Keratinocyte (primary cell): ENCODE measurements around the gene SPOCK1.

Experiments used
- EZH2 ChIP-seq: IDR thresholded peaks from one replicate; pipeline ENCODE4 v1.6.1; 2012; ENCODE audit warnings: inconsistent platforms, mild to moderate bottlenecking, low read length, moderate library complexity
- TF ChIP-seq, protein P1 (sequence below), 3 experiments: IDR thresholded peaks in 1 of 3; conservative IDR thresholded peaks in 1 of 3; optimal IDR thresholded peaks in 1 of 3; 2 replicates in 2 of 3; 3 replicates in 1 of 3; pipeline versions ENCODE3 to v1.5.1; 2011; ENCODE audit warnings: low read length in 3 of 3, mild to moderate bottlenecking in 3 of 3, moderate library complexity in 2 of 3, control low read depth in 1 of 3, inconsistent platforms in 1 of 3; ENCODE audit not compliant: insufficient read depth in 2 of 3; ENCODE audit errors: extremely low read depth in 1 of 3

DNA sequence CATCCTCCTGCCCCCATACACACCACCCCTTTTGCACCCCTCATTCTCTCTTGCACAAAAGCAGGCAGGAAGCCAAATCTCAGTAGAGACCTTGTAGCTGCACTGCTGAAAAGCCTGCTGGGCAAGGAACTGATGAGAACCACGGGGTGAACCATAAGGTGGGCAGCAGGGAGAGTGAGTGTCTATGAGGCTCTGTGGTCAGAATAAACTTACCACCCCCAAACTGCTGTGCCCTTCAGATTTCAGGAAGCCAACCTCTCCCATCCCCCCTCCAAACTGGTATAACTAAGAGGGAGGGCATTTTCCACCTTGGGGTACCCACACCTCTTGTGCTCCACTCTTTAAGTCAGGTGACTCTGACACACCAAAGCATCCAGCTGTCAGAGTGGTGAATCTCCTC lies 471.4 kb downstream of the SPOCK1 start:
- TF ChIP-seq, protein P1, sequence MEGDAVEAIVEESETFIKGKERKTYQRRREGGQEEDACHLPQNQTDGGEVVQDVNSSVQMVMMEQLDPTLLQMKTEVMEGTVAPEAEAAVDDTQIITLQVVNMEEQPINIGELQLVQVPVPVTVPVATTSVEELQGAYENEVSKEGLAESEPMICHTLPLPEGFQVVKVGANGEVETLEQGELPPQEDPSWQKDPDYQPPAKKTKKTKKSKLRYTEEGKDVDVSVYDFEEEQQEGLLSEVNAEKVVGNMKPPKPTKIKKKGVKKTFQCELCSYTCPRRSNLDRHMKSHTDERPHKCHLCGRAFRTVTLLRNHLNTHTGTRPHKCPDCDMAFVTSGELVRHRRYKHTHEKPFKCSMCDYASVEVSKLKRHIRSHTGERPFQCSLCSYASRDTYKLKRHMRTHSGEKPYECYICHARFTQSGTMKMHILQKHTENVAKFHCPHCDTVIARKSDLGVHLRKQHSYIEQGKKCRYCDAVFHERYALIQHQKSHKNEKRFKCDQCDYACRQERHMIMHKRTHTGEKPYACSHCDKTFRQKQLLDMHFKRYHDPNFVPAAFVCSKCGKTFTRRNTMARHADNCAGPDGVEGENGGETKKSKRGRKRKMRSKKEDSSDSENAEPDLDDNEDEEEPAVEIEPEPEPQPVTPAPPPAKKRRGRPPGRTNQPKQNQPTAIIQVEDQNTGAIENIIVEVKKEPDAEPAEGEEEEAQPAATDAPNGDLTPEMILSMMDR (optimal IDR thresholded peaks at IDR 0.05 in 1 of 3, IDR thresholded peaks at IDR 0.05 in 1 of 3, conservative IDR thresholded peaks at IDR 0.05 in 1 of 3; ENCODE audit: extremely low read depth in 1 of 3, insufficient read depth in 2 of 3, low read length in 3 of 3) = no peak
- no peak for TF ChIP-seq EZH2
